GM12801 (cell line): Measurements from ENCODE around the gene TLE3.

Source experiments
- CTCF ChIP-seq: IDR thresholded peaks from one replicate; pipeline ENCODE4 v1.5.1; 2011; ENCODE audit warnings: control low read depth; ENCODE audit not compliant: insufficient read length; ENCODE audit errors: extremely low read depth

TLE3 gene

GRCh38 chr15:70141376-70142071 is 43.8 kb upstream of the TLE3 start:
- TF ChIP-seq CTCF, result no peak

GRCh38 chr15:70140543-70141375 is 43.0 kb upstream of the TLE3 start:
- no peak for TF ChIP-seq CTCF

- TF ChIP-seq CTCF, result no peak
Observed at GRCh38 chr15:70140025-70140542, 42.4 kb upstream of the TLE3 start.

- no peak for TF ChIP-seq CTCF
Observed at GRCh38 chr15:70137967-70138366, 40.2 kb upstream of the TLE3 start.

- no peak for TF ChIP-seq CTCF
Observed at GRCh38 chr15:70133781-70134421, 36.2 kb upstream of the TLE3 start.

GRCh38 chr15:70133296-70133695 is 35.6 kb upstream of the TLE3 start:
- TF ChIP-seq CTCF, result no peak

GRCh38 chr15:70132571-70132970 is 34.9 kb upstream of the TLE3 start:
- no peak for TF ChIP-seq CTCF
